HuH-7 (cell line): ENCODE measurements around the gene ANKRD16.
"Not testable (repeated sequence)": the region's sequence is repeated elsewhere in the genome, so short reads cannot be mapped to it uniquely, and the experiment has no call there.

Source experiments
- DNase-seq: peaks from one replicate; pipeline ENCODE4 v3.0.0; 2011; ENCODE audit warnings: low spot score

ANKRD16 gene

DNA sequence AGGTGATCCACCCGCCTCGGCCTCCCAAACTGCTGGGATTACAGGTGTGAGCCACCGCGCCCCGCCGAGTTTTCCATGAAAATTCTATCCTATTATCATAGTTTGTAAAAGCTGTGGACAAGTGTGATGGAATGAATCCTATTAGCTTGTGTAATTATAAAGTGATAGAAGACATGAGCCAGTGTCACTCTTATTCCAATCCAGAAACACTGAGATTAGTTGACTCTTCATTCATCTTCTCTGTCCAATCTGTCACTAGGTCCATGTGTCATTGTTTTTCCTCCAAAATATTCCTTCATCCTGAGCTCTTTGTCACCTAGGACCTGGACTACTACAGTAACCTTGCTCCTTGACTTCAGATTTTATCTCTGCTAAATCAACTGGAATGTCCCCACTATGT is 13.9 kb upstream of the ANKRD16 start:
- DNase-seq: no peak

DNA sequence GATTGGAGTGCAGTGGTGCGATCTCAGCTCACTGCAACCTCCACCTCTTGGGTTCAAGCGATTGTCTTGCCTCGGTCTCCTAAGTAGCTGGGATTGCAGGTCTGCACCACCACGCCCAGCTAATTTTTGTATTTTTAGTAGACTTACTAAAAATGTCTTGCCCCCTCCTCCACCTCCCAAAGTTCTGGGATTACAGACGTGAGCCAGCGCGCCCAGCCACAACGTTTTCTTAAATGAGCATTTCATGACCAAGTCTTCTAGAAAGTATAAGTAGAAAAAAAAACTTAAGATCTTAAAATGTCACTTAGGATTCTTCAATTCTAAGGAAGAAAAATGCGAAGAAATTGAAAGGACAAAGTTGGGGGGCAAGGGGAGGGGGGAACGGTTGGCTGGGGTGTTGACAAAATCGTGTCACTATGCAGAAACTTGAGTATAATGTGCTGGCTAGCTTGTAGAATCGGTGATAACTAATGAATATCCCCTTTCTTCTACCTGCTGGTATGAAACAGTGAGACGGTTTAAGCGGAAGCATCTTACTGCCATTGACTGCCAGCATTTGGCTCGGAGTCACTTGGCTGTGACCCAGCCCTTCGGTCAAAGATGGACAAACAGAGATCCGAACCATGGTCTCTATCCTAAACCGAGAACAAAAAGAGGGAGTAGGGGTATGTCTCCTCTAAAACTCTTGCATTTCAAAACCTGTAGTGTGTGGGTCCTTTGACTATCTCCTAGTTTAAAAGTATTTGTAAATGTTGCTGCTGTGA is 13.0 kb upstream of the ANKRD16 start:
- no peak for DNase-seq

DNA sequence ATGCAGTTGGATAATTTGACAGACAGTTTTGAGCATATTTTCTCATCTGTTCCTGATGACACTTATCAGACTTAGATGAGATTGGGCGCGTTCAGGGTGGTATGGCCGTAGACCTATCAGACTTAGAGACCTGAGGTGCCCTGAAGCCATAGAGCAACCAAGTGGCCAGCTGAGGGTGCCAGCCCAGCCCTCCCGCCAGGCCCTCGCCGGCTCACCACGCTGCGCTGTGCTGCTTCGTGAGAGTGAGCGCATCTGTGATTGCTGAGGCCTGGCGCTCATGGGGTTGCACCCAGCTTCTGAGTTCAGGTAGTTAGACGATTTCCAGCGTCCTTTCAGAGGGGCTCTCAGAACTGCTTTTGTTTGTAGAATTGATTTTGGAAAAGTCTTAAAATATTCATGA is 10.6 kb upstream of the ANKRD16 start:
- no peak for DNase-seq

DNA sequence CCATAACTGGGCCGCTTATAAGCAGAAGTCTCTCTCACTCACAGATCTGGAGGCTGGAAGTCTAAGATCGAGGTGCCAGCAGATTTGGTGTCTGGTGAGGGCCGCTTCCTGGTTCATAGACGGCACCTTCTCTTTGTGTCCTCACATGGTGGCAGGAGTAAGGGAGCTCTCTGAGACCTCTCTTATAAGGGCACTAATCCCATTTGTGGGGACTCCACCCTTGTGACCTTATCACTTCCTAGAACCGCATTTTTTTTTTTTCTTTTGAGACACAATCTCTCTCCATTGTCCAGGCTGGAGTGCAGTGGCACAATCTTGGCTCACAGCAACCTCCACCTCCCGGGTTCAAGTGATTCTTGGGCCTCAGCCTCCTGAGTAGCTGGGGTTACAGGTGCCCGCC is 8.5 kb upstream of the ANKRD16 start:
- DNase-seq: no peak

DNA sequence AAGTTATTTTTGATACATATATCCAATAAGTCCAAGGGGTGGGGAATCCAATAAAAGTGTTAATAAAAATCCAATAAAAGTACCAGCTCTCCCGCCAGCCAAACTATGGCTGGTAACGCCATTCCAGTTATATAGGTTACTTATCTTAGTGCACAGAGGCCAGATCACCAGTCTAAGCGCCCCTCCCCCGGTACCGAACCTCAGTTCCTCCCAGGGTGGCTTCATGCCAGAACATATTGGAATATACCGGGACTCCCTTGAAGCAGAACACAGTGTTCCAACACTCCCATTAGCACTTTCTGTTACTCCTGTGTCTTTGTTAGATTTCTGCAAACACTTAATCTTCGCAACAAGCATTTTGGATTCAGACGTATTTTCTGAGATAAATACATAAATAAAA is 7.8 kb upstream of the ANKRD16 start:
- no peak for DNase-seq

DNA sequence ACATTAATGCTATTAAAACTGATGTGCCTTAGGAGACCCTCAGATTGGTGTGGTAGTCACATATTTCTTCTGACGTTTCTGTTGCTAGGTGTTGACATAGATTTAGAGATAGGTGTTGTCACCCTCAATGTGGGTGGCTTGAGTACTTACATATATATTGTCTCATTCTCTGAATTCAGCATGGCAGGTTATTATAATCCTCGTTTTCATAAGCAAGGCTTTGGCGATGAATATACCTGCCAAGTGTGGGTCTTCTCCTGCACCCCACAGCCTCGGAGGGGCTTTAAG is 7.3 kb upstream of the ANKRD16 start:
- DNase-seq: no peak

DNA sequence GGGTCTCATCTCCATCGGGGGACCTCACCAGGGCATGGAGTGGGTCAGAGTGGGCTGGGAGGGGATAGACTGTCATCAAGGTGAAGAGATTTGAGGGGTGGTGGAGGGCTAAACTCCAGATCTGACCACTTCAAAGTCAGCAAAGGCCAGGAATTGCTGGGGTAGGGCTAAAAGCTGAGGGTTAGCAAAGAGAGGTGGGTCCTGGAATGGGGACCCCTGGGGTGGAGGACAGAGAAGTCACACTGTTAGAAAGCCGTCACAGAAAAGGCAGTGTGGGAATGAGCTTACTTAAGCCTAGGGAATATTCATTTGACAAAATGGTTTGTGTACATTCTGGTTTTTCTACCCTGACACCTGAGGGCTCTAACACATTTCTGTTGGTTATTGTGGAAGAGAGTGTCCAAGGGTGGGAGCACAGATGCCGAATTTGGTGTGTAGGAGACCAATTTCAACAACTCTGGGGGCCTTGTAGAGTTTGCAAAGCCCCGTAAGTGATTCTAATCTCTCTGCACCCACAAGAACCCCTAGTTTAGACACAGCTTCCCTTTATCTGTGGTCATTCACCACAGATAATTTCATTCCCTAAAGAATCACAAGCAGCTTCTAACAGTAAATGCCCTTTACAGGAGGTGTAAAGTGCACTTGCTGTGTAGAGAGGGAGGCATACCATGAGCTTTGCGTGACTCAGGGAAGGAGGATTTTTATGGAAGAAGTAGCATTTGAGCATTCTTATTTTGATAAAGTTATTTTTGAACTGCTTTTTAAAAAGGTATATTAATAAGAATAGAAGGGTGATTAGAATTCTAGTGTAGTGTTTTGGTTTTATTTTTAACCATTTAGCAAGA is 6.7 kb upstream of the ANKRD16 start:
- DNase-seq: no peak

DNA sequence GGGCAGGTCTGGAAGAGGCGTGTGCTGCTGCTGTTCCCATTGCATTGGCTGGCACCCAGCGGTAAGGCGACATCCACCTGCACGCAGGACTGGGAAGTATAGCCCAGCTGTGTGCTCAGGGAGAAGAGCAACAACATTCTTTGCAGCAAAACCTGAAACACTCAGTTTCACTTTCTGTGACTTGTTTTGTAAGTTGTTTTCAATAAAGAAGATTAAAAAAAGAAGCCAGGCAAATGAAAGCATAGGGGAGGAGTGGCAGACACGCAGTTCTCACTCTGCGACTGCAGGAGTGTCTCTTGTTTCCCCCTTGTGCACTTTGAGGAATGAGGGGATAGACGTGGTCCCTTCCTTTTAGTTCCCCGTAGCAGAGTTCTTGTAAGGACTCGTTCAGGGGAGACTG is 6.1 kb upstream of the ANKRD16 start:
- no peak for DNase-seq

DNA sequence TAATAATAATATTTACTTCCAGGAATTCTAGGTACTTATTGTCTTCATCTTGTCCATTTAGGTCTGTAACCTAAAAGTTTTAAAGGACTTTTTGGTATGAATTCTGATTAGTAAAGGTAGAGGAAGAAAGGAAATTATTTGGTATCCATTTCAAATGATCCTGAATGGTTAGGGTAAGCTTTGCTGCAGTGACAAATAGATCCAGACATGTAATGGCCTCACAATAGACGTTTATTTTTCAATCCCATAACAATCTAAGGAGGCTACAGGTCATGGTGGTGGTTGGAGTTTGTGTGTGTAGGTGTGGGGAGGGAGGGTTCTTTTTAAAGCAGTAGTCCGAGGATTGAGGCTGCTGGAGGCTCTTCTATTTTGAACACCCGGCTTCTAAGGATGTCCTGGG is 5.7 kb upstream of the ANKRD16 start:
- DNase-seq: no peak

DNA sequence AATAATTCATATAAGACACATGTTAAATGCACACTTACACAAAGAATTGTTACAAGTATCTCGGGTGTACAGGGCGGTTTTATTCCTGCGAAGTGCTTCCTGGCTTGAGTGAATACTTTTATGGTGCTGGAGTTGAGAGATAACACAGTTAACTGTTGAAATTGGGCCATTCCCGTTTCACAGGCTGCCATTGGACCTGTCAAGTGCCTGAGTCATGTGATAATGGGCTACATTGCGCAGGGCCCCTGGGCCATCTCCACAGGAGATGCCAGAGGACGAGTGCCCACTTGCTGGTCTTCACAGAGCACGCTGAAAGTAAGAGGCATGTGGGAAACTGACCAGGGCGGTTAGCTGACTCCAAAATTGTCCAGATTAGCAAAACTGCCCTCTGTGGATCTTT is 5.2 kb upstream of the ANKRD16 start:
- no peak for DNase-seq

DNA sequence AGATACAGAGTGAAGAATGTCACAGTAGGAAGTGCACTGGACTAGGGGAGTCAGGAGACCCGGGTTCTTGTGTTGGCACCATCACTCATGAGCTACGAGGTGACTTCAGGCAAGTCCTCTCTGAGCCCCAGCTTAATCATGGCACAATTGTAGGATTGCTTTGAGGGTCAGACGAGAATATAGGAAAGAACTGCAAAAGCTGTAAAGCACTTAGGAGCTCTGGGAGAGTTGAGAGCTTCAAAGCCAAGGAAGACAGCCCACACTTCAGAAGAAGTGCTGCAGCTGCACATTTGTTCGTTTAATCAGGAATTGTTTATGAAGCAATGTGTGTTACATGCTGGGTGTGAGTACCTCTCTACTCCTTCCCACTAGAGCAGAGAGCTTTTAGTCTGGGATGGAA is 4.7 kb upstream of the ANKRD16 start:
- DNase-seq: no peak

DNA sequence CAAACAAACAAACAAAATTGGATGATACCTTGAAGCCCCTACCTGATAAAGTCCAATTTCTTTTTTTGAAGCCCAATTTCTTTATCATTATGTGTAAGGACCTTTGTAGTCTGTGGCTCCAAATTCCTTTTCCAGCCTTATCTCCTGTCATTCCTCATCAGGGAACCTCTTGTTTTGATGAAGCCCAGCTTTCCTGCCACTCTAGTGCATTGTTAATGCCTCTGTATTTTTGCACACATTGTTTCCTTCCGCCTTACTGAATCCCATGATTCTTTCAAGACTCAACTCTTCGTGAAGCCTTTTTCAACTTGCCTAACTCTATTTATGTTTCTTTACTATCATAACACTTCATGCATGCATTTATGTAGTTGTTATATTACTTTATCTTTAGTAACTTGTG is 3.6 kb upstream of the ANKRD16 start:
- no peak for DNase-seq

DNA sequence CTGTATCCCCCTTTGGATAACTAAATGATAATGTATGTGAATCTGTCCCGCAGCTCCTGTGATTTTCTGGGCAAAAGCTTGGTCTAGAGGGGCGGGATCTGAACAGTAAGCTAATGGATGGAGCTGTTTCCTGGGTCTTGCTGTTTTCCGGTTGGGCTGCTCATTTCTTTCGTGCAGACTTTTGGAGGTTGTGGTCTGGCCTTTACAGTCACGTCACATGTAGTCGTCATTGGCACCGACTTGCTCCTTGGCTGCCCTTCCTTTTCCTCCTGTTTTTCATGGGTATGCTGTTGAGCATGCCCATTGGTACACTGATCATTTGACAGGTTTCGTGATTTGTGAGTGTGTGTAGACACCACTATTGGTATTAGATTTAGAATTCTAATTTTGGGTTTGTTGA is 2.3 kb upstream of the ANKRD16 start:
- no peak for DNase-seq

DNA sequence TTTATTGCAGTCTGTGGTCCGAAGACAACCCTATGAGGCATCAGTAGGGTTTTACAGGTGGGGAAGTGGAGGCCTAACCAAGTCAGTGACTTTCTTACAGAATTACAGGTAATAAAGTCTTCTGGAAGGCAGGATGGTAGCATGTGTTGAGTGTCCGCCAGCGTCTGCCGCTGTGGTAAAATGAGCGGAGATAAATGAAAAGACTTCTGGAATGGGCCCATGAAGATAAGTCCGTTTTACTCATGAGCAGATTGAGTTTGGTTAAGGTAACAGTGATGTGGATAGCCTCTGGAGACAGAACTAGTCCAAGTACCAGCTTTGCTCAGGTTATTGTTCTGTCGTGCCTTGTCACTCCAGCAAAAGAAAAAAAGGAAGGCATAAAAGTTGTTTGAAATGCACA is 1.3 kb upstream of the ANKRD16 start:
- DNase-seq: no peak

DNA sequence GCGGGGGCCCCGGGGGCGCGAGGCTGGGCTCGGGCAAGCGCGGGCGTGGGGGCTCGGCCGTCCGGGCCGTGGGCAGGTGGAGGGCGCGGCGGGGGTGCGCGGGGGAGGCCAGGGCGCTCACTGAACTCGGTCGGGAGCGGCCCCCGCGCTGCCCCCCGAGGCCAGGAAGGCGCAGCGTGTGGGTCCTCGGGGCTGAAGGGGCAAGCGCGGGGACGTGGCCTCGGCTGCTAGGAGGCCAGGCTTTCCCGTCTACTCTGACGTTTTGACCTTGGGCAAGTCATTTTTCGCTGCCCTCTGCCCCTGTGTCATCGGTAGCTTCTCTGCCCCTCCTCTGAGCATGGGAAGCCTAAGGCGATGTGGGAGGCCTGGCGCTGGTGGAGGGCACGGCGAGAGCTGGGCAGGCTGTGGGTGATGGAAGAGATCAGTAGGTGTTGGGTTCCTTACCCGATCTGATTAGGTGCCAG is 791 bp upstream of the ANKRD16 start:
- peak; percentile 44 for DNase-seq

DNA sequence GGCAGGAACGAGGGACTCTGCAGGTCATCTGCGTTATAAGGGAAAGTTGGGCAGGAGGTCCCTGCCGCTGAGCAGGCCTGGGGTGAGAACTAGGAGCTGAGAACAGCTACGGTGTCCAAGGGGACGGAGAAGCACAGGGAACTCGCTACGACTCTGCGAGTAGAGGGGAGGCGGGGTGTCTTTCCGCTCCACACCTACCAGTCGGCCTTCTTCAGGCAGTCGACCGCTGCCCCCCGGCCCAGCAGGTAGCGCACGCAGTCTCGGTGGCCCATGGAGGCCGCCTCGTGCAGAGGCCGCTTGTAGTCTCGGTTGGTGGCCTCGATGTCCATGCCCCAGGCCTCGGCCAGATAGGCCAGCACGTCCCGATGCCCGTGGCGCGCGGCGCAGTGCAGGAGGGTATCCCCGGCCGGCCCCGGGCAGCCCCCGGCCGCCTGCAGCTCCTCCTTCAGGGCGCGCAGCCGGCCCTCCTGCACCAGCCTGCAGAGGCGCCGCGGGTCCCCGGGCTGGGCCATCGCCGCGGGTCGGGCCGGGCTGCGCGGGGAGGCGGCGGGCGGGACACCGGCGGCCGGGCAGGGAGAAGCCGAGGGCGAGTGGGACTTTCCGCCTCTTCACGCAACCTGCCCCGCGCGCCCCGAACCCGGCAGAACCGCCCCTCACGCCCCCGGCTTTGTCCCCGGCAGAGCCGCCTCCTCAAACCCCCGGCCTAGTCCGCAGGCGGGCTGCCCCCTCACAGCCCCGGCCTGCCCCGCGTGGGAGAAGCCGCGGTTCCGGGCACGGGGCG is 660 bp downstream of the ANKRD16 start:
- DNase-seq: peak; percentile 52

DNA sequence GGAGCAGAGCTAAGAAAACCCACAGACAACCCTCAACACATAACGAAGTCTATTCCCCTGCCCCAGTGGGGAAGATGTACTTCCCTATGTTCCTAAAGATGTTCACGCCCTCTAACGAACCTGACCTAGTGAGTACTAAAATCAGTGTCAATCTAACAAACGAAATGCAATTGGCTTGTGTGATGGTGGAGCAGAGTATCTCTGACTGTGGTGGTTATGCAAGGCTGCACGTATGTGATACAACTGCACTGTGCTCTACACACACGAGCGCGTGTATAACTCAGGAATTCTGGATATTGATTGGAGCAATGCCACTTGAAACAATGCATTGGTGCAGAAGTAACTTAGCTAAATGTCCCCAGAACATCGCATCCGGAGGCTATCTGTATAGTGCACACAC is 1.3 kb downstream of the ANKRD16 start:
- DNase-seq: no peak

DNA sequence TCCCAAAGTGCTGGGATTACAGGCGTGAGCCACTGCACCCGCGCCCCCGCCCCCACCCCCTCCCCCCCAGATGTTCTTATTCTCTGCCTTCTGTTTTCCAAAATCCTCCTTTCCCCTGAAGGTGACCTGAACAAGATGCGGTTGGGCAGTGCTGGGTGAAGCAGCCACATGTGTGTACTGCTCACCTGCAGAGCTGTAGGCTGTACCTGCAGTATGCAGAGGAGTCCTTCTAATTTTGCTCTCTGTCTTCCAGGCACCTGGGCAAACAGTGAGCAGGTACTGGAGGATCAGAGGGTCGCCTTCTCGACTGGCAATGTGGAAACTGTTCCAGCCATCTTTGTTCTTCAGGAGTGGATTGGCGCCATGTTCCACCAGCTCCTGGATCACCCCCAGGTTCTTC is 2.1 kb downstream of the ANKRD16 start:
- DNase-seq: no peak

DNA sequence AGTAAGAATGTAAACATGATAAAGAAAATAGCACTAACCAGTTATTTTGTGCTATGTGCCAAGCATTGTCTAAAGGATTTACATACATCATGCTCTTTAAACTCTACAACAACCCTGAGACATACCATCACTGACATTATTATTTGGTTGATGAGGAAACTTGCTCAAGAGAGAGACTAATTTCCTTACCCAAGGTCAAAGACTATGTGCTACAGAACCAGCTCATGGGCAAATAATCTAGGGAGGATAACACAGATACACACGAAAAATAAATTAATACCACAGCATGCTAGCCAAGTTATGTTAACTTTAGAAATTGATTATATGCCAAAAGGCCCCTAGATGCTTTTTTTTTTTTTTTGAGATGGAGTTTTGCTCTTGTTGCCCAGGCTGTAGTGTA is 2.7 kb downstream of the ANKRD16 start:
- DNase-seq: no peak

DNA sequence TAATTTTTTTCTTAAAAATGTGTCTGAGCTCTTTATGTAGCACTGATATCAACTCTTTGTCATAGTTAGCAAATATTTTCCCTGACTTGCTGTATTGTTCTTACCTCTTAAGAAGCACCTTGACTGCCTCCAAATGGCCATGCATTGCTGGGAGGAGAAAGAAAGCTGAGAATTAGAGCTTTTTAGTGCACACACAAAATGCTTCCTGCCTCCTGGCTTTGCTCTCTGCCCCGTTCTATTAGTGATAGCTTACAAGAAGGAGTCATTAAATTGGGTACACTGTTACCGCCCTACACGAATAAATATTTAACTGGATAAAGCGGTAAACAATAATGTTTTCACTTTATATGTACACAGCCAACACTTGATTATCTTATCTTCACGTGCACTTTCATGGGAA is 4.1 kb downstream of the ANKRD16 start:
- no peak for DNase-seq

DNA sequence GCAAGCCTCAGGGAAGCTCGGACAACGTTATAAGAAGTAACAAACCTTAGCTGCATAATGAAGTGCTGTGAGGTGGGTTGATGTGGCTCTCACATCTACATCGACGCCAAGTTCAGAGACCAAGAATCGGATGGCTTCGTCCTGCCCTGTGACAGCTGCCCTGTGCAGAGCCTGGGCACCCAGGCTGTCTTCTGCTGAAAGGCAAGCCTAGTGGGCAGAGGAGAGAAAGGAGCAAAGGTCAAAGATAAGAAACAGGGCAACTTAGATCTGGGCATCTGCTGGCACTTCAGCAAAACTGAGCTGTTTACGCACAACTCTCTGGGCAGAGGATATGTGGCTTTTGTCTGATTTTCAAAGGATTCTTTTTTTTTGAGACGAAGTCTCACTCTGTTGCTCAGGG is 6.7 kb downstream of the ANKRD16 start:
- no peak for DNase-seq

DNA sequence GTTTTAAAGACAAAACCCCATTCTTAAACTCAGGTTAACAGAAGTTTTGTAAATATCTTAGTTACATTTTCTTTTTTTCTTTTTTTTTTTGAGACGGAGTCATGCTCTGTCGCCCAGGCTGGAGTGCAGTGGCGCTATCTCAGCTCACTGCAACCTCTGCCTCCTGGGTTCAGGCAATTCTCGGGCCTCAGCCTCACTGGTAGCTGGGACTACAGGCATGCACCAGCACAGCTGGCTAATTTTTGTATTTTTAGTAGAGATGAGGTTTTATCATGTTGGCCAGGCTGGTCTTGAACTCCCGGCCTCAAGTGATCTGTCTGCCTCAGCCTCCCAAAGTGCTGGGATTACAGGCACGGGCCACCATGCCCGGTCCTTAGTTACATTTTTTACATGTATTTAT is 12.7 kb downstream of the ANKRD16 start:
- not testable (repeated sequence) for DNase-seq

DNA sequence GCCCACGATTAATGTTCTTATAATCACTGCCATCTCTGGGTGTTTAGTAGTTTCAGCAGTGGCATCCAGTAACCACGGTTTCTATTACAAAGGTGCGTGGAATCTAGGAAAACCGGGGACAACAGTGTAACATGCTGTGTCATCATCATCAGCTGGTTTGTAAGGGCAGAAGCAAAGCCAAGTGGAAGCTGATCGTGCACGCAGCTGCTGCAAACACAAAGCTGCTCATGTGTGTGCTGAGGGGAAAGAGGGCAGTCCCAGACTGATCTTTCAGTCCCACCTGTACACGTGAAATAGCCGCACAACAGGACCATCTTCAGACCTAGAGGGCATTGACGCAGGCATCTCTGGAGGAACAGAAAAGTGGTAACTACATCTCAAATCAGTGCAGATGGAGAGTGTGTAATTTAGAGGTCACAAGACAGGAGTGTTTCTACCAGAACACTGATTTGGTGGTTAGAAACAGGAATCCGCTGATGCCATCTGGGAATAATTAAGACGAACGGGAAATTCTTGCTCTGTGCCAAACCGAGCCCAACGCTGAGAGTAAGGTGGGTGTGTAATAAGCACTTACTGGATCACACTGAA is 13.4 kb downstream of the ANKRD16 start:
- no peak for DNase-seq
